NCI-H1417 (cell line): Measurements from ENCODE around the gene POLH.
A peak's percentile ranks its signal among the peaks of the same experiment; 100 is the strongest.
"Not testable (repeated sequence)": the region's sequence is repeated elsewhere in the genome, so short reads cannot be mapped to it uniquely, and the experiment has no call there.

Source experiments
- DNase-seq, 3 experiments: peaks; one replicate each; lab custom pipeline; 2025; lab: John Stamatoyannopoulos, UW

POLH gene

GRCh38 chr6:43575772-43576551 is at the start of gene POLH, which contains the start of gene XPO5:
Gene POLH, plus strand, starts transcription at chr6:43576185. Its CDS starts 6,135 bp downstream, at chr6:43582320.
Gene XPO5, minus strand, starts transcription at chr6:43576038. Its CDS starts 174 bp downstream, at chr6:43575864.
- peak; percentile 94 to 96 (median 95) for DNase-seq

GRCh38 chr6:43532201-43532600 is 43.8 kb upstream of the POLH start:
- no peak for DNase-seq

GRCh38 chr6:43538986-43539385 is 37.0 kb upstream of the POLH start:
- not testable (repeated sequence) for DNase-seq

- not testable (repeated sequence) for DNase-seq
These were observed 36.6 kb upstream of the POLH start for GRCh38 chr6:43539409-43539808.

- DNase-seq, result no peak
These were observed 35.5 kb upstream of the POLH start for GRCh38 chr6:43540507-43540906.

- DNase-seq, result no peak
These were observed 34.1 kb upstream of the POLH start for GRCh38 chr6:43541774-43542471.

GRCh38 chr6:43544461-43544860 is 31.5 kb upstream of the POLH start:
- DNase-seq, result no peak

- no peak for DNase-seq
These were observed 28.8 kb upstream of the POLH start for GRCh38 chr6:43547222-43547621.

- not testable (repeated sequence) for DNase-seq
These were observed 18.4 kb upstream of the POLH start for GRCh38 chr6:43557620-43558019.

GRCh38 chr6:43559328-43559727 is 16.7 kb upstream of the POLH start:
- no peak for DNase-seq

GRCh38 chr6:43570876-43571441 is 5.0 kb upstream of the POLH start:
- no peak for DNase-seq

- no peak for DNase-seq
These were observed 4.0 kb upstream of the POLH start for GRCh38 chr6:43572015-43572414.

GRCh38 chr6:43575105-43575771 is 747 bp upstream of the POLH start:
- DNase-seq, result peak; percentile 6 to 65 (median 62)

- no peak for DNase-seq
These were observed 2.8 kb downstream of the POLH start for GRCh38 chr6:43578748-43579147.

- DNase-seq, result no peak
These were observed 3.2 kb downstream of the POLH start for GRCh38 chr6:43579171-43579570.

- no peak for DNase-seq
These were observed 6.9 kb downstream of the POLH start for GRCh38 chr6:43582911-43583310.

- DNase-seq, result no peak
These were observed 9.0 kb downstream of the POLH start for GRCh38 chr6:43584892-43585570.

GRCh38 chr6:43588194-43588593 is 12.2 kb downstream of the POLH start:
- DNase-seq, result no peak

- not testable (repeated sequence) for DNase-seq
These were observed 13.6 kb downstream of the POLH start for GRCh38 chr6:43589564-43589963.

- DNase-seq, result no peak
These were observed 18.0 kb downstream of the POLH start for GRCh38 chr6:43593938-43594337.

GRCh38 chr6:43600595-43600994 is 24.6 kb downstream of the POLH start:
- DNase-seq, result no peak

- DNase-seq, result no peak
These were observed 28.2 kb downstream of the POLH start for GRCh38 chr6:43604174-43604573.
